PFSK-1 (cell line): ENCODE data around the gene FKBP5.

Experiments
- FOXP2 ChIP-seq: optimal IDR thresholded peaks from 2 replicates; pipeline ENCODE3; 2011; ENCODE audit warnings: borderline replicate concordance, control low read depth, inconsistent platforms; ENCODE audit not compliant: insufficient read depth; ENCODE audit errors: extremely low read length, extremely low read depth
- POLR2AphosphoS5 ChIP-seq: IDR thresholded peaks from 2 replicates; pipeline ENCODE4 v1.6.1; 2012; ENCODE audit warnings: low read depth, mild to moderate bottlenecking, control low read depth, low read length, moderate library complexity
- REST ChIP-seq, 2 experiments: IDR thresholded peaks; 2 replicates each; pipeline versions ENCODE4 v1.6.1 to v1.8.0; 2011 to 2012; ENCODE audit warnings: low read depth in 2 of 2, low read length in 2 of 2, control low read depth in 1 of 2, inconsistent platforms in 1 of 2, mild to moderate bottlenecking in 1 of 2, moderate library complexity in 1 of 2; ENCODE audit not compliant: insufficient read depth in 1 of 2
- SIN3A ChIP-seq: IDR thresholded peaks from 2 replicates; pipeline ENCODE4 v1.6.1; 2012; ENCODE audit warnings: mild to moderate bottlenecking, low read length, moderate library complexity, borderline replicate concordance; ENCODE audit not compliant: insufficient read depth
- TAF1 ChIP-seq: IDR thresholded peaks from 2 replicates; pipeline ENCODE4 v1.6.1; 2012; ENCODE audit warnings: low read length, control low read depth, borderline replicate concordance; ENCODE audit not compliant: insufficient read depth

The FKBP5 gene

GRCh38 chr6:35723587-35723986 lies 34.9 kb upstream of the FKBP5 start:
- TF ChIP-seq FOXP2 (no peak), SIN3A (no peak), REST (IDR thresholded peaks at IDR 0.05; ENCODE audit: insufficient read depth in 1 of 2, low read depth in 2 of 2, low read length in 2 of 2) (no peak), POLR2AphosphoS5 (no peak), TAF1 (no peak)

GRCh38 chr6:35722121-35722761 lies 33.5 kb upstream of the FKBP5 start:
- TF ChIP-seq TAF1 = no peak
- no peak for TF ChIP-seq POLR2AphosphoS5
- no peak for TF ChIP-seq FOXP2
- no peak for TF ChIP-seq REST (IDR thresholded peaks at IDR 0.05; ENCODE audit: insufficient read depth in 1 of 2, low read depth in 2 of 2, low read length in 2 of 2)
- TF ChIP-seq SIN3A = no peak

- TF ChIP-seq SIN3A (peak; percentile 53; the same call in 1 of the 2 replicates), POLR2AphosphoS5 (peak; percentile 72), TAF1 (peak; percentile 78; the same call in 1 of the 2 replicates), REST (IDR thresholded peaks at IDR 0.05; ENCODE audit: insufficient read depth in 1 of 2, low read depth in 2 of 2, low read length in 2 of 2) (peak in 1 of 2 experiments; percentile 37; a peak in 1 of 4 replicates), FOXP2 (no peak)
These were observed 31.4 kb upstream of the FKBP5 start for GRCh38 chr6:35719830-35720733.

- no peak for TF ChIP-seq SIN3A
- TF ChIP-seq REST (IDR thresholded peaks at IDR 0.05; ENCODE audit: insufficient read depth in 1 of 2, low read depth in 2 of 2, low read length in 2 of 2) = no peak
- no peak for TF ChIP-seq FOXP2
- TF ChIP-seq POLR2AphosphoS5 = no peak
- no peak for TF ChIP-seq TAF1
These were observed 30.7 kb upstream of the FKBP5 start for GRCh38 chr6:35719404-35719829.
